Mucosa of rectum (tissue), 2 donors: ENCODE measurements around the gene MLKL.

Source experiments
- H3K27ac ChIP-seq, 2 donors: one replicate each; pipeline ENCODE4 v1.7.0; 2013; ENCODE audit warnings: inconsistent platforms in 2 of 2, low read depth in 2 of 2, low read length in 2 of 2
- H3K27me3 ChIP-seq, 2 donors: one replicate each; pipeline ENCODE4 v1.7.0; 2013; ENCODE audit warnings: low read length in 2 of 2; ENCODE audit not compliant: control insufficient read depth in 2 of 2, insufficient read depth in 2 of 2
- H3K36me3 ChIP-seq, 2 donors: one replicate each; pipeline ENCODE4 v1.7.0; 2013; ENCODE audit warnings: low read length in 2 of 2; ENCODE audit not compliant: control insufficient read depth in 2 of 2, insufficient read depth in 2 of 2
- H3K4me1 ChIP-seq, 2 donors: one replicate each; pipeline ENCODE4 v1.7.0; 2013; ENCODE audit warnings: low read length in 2 of 2, mild to moderate bottlenecking in 1 of 2; ENCODE audit not compliant: control insufficient read depth in 2 of 2, insufficient read depth in 2 of 2
- H3K4me3 ChIP-seq, 2 donors: one replicate each; pipeline ENCODE4 v1.7.0; 2013; ENCODE audit warnings: low read length in 2 of 2
- H3K9ac ChIP-seq, 2 donors: one replicate each; pipeline ENCODE4 v1.7.0; 2013; ENCODE audit warnings: low read length in 2 of 2, low read depth in 1 of 2, mild to moderate bottlenecking in 1 of 2
- H3K9me3 ChIP-seq, 2 donors: one replicate each; pipeline ENCODE4 v1.7.0; 2013; ENCODE audit warnings: low read length in 2 of 2; ENCODE audit not compliant: control insufficient read depth in 2 of 2
- donor health status: healthy.
- donor health status: Normal muscosa, but diverticular disease.

Gene MLKL

DNA sequence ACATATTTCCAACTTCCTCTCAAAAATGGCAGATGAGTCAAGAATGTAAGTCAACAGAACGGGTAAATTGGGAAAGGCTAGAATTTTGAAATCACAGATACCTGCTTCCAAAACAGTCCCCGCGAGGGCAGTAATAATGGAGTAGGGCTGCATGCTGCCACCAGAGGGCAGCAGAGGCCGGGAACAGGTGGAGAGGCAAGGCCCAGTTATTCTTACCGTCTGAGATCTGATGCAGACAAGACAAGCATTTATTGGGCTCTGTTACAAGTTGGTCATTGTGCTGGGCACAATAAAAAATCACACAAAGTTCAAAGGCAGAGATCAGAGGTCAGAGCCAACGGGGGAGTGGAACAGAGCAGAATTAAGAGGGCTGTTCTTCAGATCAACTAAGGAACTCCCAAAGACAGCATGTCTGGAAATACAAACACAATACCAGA is 8.8 kb upstream of the MLKL start:
- Histone ChIP-seq H3K4me1 (peaks cover 0 to 3% of the 10 kb centered on the region in 2 donors), H3K27me3 (no peaks in the 10 kb centered on the region), H3K9me3 (no peaks in the 10 kb centered on the region), H3K36me3 (no peaks in the 10 kb centered on the region), H3K27ac (no peak overlapping the region), H3K9ac (no peak overlapping the region), H3K4me3 (no peak overlapping the region)

DNA sequence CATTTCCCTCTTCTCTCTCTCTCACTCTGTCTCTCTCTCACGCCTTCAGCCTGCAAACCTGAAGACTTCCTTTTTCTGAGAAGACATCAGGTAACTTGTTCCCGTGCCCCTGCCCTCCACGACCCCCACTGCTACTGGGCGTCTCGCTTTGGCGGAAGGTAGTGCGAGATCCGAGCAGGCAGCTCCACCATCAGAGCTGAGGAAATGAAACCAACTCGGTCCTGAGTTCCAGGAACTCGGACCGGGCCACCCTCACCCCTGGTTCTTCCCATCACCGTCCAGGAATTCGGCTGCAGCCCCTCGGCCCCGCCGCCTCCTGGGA is 585 bp downstream of the MLKL start:
- Histone ChIP-seq H3K36me3 (peaks cover 2 to 4% of the 10 kb centered on the region in 2 donors), H3K9ac (peak overlapping the region; percentile 79 to 91), H3K27me3 (no peaks in the 10 kb centered on the region), H3K4me1 (peaks cover 10 to 12% of the 10 kb centered on the region in 2 donors), H3K4me3 (peak overlapping the region; percentile 86 to 95), H3K27ac (peak overlapping the region; percentile 79 to 92), H3K9me3 (no peaks in the 10 kb centered on the region)

DNA sequence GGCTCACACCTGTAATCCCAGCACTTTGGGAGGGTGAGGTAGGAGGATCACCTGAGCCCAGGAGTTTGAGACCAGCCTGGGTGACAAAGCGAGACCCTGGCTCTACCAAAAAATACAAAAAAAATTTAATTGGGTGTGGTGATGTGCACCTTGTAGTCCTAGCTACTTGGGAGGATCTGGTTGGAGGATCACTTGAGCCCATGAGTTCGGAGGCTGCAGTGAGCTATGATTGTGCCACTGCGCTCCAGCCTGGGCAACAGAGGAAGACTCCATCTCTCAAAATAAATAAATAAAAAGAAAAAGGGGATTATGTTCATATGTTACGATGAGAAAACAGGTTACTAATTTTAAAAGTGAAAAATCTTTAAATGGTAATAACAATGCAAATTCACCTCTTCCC is 996 bp downstream of the MLKL start:
- peak overlapping the region; percentile 86 to 95 for H3K4me3 ChIP-seq
- peaks cover 10 to 12% of the 10 kb centered on the region in 2 donors for H3K4me1 ChIP-seq
- no peaks in the 10 kb centered on the region for H3K27me3 ChIP-seq
- H3K9me3 ChIP-seq: no peaks in the 10 kb centered on the region
- no peak overlapping the region for H3K27ac ChIP-seq
- peak overlapping the region; percentile 79 to 91 for H3K9ac ChIP-seq
- H3K36me3 ChIP-seq: peaks cover 3 to 6% of the 10 kb centered on the region in 2 donors

DNA sequence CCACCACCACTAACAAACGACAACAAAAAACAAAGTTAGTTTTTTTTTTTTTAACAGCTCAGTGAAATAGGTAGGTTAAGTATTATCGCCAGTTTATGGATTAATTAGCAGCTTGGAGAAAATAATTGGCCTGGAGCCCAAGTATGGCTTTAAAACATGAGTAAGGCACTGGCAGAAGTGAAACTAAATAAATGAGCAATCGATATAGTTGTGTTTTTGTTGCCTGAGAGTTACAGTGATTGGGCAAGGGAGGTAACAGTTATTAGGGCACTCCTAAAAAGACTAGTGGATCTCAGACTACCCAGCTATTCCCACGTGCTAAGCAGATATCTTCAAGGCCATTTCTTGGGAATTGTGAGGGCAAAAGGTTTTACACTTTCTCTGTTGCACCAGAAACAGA is 2.4 kb downstream of the MLKL start:
- no peak overlapping the region for H3K9ac ChIP-seq

DNA sequence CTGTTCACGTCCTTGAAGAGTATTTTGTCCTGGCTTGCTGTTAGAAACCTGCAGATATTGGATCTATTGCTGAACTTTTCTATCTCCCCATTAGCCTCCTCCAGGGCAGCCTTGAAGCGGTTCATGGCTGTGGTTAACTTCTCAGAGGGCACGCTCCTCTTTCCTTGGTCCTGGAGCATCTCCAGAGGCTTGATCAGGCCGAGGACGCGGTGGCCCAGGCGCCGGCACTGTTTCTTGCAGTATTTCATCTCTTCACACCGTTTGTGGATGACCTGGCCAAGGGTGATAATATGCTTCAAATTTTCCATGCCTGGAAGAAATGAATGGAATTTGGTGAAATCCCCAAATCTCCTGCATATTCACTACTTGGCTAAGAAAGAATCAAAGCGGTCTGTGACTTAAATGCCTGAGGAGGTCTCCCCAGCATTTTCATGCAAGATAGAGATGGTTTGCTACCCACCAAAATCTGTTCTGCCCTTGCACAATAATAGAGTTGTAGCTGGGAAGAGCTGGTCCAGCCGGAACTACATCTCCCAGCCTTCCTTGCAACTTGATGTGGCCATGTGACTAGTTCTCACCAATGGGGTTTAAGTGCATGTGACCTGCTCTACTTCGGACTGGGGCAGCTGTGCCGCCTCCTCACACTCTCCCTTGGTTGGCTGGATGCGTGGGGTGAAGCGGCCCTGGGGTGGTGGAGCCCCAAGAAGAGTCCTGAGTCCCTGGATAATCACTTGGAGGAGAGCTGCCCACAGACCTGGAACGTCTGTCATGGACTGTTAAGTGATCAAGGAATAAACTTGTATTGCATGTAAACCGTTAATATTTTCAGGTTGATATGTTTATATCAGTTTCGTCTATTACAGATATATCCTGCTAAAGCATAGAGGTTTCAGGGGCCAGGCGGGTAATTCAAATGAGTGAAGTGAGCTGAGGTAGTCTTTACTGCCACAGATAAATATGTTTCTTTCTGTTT is 4.9 kb downstream of the MLKL start:
- Histone ChIP-seq H3K9me3 (no peaks in the 10 kb centered on the region), H3K27me3 (no peaks in the 10 kb centered on the region), H3K4me1 (peaks cover 4 to 5% of the 10 kb centered on the region in 2 donors), H3K27ac (peak overlapping the region in 1 of 2 donors; percentile 32), H3K36me3 (peaks cover 21 to 31% of the 10 kb centered on the region in 2 donors), H3K9ac (peak overlapping the region; percentile 63 to 65), H3K4me3 (peak overlapping the region; percentile 62 to 78)

More for the DNA sequence above, 2.4 kb downstream of the MLKL start:
- H3K9me3 ChIP-seq: no peaks in the 10 kb centered on the region
- H3K4me3 ChIP-seq: peak overlapping the region in 1 of 2 donors; percentile 32
- no peaks in the 10 kb centered on the region for H3K27me3 ChIP-seq
- no peak overlapping the region for H3K27ac ChIP-seq
- peaks cover 10 to 12% of the 10 kb centered on the region in 2 donors for H3K4me1 ChIP-seq
- H3K36me3 ChIP-seq: peaks cover 3 to 10% of the 10 kb centered on the region in 2 donors

DNA sequence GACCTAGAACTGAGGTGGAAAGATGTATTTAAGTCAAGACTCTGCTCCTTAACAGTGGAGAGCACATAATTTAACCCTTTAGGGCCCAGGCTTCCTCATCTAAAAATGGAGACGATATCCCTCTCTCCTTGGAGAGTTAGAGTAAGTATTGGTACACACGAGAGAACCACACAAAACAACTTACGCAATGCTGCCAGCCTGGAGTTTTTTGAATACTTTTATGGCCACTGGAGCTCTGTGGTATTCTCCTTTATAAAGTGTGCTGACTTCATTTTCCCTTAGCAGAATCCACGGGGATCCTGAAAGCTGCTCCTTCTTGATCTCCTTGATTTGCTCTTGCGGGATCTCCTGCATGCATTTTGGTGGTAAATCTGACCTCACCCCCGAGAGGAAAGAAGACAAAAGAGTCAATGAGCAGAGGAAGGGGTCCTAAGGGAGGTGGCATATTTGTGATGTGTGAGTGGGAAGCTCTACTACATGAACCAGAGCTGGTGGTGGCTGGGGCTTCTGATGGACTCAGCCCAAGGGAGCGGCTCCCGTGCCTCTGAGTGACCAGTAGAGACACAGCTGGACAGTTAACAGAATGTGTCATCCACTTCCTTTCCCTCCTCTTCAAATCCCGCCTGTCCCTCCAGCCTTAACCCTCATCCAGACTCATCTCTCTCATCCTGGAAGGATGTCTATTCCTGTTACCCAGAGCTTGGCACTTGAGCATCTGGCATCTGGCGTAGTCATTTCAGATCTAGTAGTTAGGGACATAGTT is 9.4 kb downstream of the MLKL start:
- Histone ChIP-seq H3K27me3 (no peaks in the 10 kb centered on the region), H3K9me3 (no peaks in the 10 kb centered on the region), H3K27ac (no peak overlapping the region), H3K36me3 (peaks cover 31 to 49% of the 10 kb centered on the region in 2 donors), H3K4me1 (peaks cover under 1 to 2% of the 10 kb centered on the region in 2 donors), H3K9ac (no peak overlapping the region), H3K4me3 (no peak overlapping the region)

DNA sequence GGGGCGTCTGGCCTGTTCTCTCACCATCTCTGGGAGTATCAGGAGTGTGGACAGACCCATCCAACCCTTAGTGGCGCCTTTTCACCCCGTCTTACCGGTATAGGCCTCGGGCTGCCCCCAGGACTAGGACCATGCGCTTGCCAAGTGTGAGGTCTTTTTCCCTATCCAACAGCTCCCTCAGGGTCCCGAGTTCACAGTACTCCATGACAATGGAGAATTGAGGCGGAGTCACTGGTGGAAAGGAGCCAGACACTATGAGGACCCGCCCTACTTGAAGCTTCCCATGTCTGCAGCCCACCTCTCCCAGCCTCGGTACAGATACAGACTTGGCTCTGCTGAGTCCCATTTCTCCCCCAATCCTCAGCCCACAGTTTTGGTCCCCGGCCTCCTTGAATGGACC is 18.1 kb downstream of the MLKL start:
- Histone ChIP-seq H3K4me1 (no peaks in the 10 kb centered on the region), H3K36me3 (peaks cover 23 to 36% of the 10 kb centered on the region in 2 donors), H3K4me3 (no peak overlapping the region), H3K27me3 (no peaks in the 10 kb centered on the region), H3K27ac (no peak overlapping the region), H3K9me3 (no peaks in the 10 kb centered on the region), H3K9ac (no peak overlapping the region)

DNA sequence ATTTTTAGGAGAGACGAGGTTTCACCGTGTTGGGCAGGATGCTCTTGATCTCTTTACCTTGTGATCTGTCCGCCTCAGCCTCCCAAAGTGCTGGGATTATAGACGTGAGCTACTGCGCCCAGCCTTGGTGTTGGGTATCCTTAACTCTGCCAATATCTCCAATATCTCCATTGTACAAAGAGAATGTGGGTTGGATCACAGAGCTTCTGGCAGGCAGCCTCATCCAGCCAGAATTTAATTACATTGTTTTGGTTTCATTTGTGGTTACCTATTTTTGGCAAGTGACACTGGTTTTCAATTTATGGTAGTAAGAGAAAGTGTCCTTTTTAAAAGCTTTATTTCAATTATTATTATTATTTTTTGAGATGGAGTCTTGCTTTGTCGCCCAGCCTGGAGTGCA is 20.0 kb downstream of the MLKL start:
- Histone ChIP-seq H3K36me3 (peaks cover 30 to 44% of the 10 kb centered on the region in 2 donors), H3K27ac (no peak overlapping the region), H3K4me1 (no peaks in the 10 kb centered on the region), H3K4me3 (no peak overlapping the region), H3K9me3 (no peaks in the 10 kb centered on the region), H3K9ac (no peak overlapping the region), H3K27me3 (no peaks in the 10 kb centered on the region)

DNA sequence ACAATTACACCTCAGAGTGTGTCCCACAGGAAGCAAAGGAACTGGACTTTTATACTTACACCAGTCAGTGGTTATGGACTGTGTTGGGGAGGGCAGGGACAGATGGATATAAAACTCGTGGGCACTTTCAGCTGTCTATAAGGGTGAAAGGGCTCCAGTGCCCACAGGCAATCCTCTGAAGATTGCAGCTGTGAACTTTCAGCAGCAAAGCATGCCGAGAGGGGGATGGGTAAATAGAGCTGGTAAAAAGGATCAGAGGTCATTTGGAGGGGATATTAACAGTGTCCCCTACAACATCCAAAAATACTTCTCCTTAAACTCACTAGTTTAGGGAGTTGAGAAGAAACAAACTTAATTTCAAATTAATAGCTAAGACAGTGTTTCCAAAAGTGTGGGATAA is 20.7 kb downstream of the MLKL start:
- Histone ChIP-seq H3K4me3 (no peak overlapping the region), H3K27me3 (no peaks in the 10 kb centered on the region), H3K9ac (no peak overlapping the region), H3K4me1 (no peaks in the 10 kb centered on the region), H3K27ac (no peak overlapping the region), H3K36me3 (peaks cover 32 to 44% of the 10 kb centered on the region in 2 donors), H3K9me3 (no peaks in the 10 kb centered on the region)

DNA sequence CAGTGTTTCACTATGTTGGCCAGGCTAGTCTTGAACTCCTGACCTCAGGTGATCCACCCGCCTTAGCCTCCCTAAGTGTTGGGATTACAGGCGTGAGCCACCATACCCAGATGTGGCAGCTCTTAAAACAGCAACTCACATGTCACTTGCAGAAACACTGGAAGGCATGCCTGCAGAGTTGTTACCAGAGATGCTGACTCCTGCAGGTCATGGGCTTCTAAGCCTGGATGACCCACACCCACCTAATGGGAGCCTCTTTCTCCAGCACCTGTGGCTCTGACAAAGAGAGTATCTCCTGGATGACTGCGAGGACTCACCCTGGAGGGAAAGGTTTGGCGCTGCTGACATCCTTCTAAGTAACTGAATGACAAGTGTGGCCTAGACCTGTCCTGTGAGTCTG is 22.8 kb downstream of the MLKL start:
- no peaks in the 10 kb centered on the region for H3K4me1 ChIP-seq
- peaks cover 37 to 51% of the 10 kb centered on the region in 2 donors for H3K36me3 ChIP-seq
- H3K4me3 ChIP-seq: no peak overlapping the region

More for the DNA sequence above, 22.8 kb downstream of the MLKL start:
- Histone ChIP-seq H3K27me3 (no peaks in the 10 kb centered on the region), H3K9ac (no peak overlapping the region), H3K9me3 (no peaks in the 10 kb centered on the region), H3K27ac (no peak overlapping the region)
